Islet of Langerhans (tissue), 1 donor: Measurements from ENCODE around the gene B3GALNT1.
"Not testable (repeated sequence)": the region's sequence is repeated elsewhere in the genome, so short reads cannot be mapped to it uniquely, and the experiment has no call there.

ENCODE experiments used
- FAIRE-seq: peaks from one replicate; lab custom pipeline; 2011; peaks lifted over from hg19 to GRCh38; lab: Jason Lieb, UNC

B3GALNT1 gene

GRCh38 chr3:161073181-161073580 is 32.0 kb downstream of the B3GALNT1 start:
- no peak for FAIRE-seq

DNA sequence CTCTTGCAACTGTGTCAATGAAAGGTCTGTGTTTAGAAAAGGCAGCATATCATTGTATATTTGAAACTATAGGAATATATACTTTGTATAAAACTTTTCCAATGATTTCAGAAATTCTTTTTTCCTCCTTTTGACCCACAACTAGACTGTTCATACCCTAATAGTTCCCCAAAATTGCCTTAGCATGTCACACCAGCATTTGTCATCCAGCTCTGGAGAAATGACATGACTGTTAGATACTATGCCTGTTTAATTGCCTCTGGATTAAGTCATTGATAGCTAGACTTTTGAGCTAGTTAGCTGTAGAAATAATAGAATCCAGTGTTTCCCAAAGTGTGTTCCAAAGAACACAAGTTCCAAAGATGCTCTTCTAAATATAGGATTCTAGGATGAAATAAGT is 32.4 kb downstream of the B3GALNT1 start:
- no peak for FAIRE-seq

GRCh38 chr3:161072211-161072621 is 32.9 kb downstream of the B3GALNT1 start:
- no peak for FAIRE-seq

DNA sequence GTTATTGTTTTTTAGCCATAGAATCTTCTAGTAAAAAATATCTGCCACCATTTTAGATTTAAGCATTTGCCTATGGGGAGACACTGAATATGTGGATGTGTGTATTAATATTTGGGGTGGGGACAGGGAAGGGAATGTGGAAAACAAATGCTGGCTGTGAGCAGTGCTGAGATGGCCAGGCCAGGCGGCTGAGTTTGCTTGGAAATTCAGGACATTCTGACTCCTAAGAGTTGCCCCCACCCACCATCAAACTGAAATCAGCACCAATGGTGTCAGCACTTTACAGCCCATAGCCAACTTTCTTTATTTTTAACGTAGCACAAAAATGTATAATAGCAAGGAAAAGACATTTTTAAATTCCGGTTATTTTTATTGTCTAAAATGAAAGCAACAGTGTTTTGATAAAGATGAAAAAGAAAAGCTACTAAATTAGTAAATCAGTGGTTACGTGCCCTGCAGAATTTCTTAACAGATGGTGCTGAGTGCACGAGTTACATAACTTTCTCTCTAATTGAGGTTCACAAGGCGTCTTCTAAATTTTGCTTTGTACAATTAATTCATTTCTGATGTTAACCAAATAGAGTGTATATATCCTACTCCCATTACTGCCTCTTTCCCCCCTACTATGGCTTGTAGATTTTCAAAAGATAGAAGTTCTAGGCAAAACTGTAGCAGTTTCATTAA is 34.0 kb downstream of the B3GALNT1 start:
- FAIRE-seq, result no peak

GRCh38 chr3:161070252-161070930 is 34.8 kb downstream of the B3GALNT1 start:
- FAIRE-seq, result no peak

- peak; percentile 60 for FAIRE-seq
These were observed 35.5 kb downstream of the B3GALNT1 start for GRCh38 chr3:161069511-161070251.

DNA sequence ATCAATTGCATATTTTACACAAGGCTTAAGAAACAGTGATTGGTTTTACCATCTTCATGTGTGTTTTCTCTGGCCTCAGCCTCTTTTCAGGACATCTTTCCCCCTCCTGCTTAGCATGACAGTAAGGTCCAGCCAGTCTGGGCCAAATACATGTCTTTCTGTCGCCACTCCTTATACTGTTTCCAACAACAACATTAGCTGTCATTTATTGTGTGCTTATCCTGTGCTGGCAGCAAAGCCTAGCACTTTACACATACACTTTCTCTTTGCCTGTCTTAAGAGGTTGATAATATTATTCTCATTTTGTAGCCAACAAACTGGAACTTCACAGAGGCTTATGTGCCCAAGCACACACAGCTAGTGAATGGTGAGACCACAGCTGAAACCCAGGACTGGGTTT is 37.8 kb downstream of the B3GALNT1 start:
- FAIRE-seq, result no peak

GRCh38 chr3:161066930-161067329 is 38.2 kb downstream of the B3GALNT1 start:
- FAIRE-seq, result no peak

GRCh38 chr3:161064413-161064812 is 40.7 kb downstream of the B3GALNT1 start:
- FAIRE-seq, result no peak

GRCh38 chr3:161054860-161055604 is 50.1 kb downstream of the B3GALNT1 start:
- FAIRE-seq, result no peak

DNA sequence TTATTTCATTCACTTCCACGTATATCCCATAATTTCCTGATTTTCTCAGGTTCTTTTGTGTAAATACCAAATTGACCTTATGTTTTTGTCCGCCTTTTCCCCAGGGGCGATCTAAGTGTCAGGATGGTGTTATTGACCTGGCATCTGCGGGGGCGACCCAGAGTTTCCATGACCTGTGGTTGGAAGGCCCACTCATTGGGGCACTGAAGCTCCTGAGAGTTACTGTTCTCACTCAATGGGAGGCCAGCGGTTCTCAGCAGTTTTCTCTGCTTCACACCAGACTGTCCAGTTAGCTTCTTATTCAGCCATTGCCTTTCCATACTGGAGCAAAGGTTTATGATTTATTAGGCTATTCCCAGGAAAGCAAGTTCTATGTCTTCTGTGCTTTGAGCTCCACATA is 53.3 kb downstream of the B3GALNT1 start:
- no peak for FAIRE-seq

- no peak for FAIRE-seq
These were observed 54.2 kb downstream of the B3GALNT1 start for GRCh38 chr3:161050935-161051334.

DNA sequence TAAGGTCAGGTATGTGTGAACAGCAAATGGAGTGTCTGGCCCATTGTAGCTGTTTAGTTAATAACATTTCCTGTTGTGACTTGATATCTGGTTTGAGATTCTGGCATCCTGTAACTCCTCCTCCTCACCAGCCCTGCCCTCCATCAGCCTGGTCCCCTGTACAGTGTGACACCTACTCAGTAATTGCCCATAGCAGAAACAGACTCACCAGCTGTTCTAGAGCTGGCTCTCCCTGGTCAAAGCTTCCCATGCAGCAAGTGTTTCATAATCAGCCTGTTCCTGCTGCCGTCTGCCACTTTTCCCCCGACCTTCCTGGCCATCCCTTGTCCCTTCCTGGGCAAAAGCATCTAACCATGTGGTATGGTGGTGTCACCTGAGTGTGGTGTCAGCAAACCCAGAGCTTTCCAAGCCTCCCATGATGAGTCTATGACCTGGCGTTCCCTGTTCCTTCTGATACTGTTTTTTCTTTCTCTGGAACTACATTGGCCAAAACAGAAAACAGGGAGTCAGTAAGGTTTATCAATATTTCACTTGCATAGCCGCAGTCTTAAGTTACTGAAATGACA is 55.4 kb downstream of the B3GALNT1 start:
- no peak for FAIRE-seq

DNA sequence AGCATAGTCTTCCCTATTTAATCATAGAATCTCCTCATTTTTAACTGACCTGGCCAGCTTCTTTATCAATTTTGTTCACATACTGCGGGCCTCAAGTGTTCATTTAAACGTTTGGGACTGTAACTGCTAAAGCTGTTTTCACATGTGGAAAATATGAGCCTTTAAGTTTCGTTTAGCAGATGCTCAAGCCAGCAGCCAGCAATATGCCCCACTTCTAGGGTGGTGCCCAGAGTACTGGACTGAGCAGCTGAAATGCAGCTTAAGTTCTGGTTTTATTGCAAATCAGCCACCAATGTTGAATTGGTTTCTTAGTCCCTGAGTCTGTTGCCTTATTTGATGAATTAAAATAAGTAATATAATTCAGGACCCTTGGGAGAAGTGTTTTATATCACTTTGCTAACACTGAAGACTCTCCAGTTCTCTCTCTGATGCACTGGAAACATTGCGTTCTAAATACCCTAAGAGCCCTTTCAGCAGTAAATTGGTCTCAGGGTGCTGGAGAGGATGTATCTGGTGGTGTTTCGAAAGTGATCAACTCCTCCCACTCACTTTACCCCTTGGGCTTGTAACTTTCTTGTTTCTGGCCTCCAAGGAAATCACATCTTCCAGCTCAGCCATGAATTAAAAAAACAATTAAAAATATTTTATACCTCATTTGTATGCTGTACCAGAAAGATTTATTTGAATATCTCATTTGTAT is 61.7 kb downstream of the B3GALNT1 start:
- no peak for FAIRE-seq

- FAIRE-seq, result no peak
These were observed 63.1 kb downstream of the B3GALNT1 start for GRCh38 chr3:161042023-161042501.

DNA sequence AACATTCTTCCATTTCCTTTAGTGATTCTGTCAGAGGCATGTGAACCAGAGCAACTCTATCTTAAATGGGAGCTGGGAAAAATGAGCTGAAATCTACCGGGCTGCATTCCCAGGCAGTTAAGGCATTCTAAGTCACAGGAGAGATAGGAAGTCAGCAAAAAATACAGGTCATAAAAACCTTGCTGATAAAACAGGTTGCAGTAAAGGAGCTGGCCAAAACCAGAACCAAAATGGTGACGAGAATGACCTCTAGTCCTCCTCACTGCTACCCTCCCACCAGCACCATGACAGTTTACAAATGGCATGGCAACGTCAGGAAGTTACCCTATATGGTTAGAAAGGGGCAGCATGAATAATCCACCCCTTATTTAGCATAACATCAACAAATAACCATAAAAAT is 66.4 kb downstream of the B3GALNT1 start:
- no peak for FAIRE-seq

DNA sequence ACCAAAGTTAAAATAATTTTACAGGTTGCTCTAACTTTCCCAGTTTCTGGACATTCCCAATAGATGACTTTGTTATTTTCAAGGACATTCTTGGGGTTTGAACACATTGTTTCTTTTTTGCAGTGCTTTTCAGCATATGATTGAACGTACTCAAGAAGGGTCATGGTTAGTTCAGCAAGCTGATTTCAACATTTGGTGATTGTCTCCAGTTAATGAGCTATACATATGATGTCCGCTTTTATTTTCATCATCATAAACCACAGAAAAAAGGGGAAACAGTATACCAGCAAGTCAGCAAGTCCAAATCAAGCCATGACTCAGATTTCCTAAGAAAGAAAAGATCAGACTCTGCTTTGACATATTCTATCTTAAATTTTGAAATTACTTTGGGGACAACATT is 69.4 kb downstream of the B3GALNT1 start:
- FAIRE-seq, result no peak

DNA sequence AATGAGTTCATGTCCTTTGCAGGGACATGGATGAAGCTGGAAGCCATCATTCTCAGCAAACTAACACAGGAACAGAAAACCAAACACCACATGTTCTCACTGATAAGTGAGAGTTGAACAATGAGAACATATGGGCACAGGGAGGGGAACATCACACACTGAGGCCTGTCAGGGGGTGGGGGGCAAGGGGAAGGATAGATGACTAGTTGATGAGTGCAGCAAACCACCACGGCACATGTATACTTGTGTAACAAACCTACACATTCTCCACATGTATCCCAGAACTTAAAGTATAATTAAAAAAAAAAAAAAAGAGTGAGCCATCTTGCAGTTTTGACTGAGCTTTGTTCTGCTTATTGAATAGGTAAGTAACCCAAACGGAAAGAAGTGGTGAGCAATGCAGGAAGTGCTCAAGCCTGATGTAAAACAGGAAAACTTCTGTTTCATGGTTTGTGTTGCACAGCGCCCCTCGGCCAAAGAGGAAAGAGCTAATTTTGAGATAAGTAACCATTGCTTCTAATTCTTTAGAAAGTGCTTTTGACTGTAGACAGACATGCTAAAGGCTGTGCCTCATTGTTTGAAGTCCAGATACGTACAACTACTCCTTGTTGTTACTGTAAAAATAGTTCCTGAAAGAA is 70.1 kb downstream of the B3GALNT1 start:
- not testable (repeated sequence) for FAIRE-seq
